ENCODE results near the gene SMAD9. TPM values are rescaled to one million over a fixed set of nuclear protein-coding genes. Genes with fewer than 3 reads are reported as not detected.

The SMAD9 gene
- total RNA-seq, 2 donors from 2014 or later = 1.6 to 1.8 TPM

DNA sequence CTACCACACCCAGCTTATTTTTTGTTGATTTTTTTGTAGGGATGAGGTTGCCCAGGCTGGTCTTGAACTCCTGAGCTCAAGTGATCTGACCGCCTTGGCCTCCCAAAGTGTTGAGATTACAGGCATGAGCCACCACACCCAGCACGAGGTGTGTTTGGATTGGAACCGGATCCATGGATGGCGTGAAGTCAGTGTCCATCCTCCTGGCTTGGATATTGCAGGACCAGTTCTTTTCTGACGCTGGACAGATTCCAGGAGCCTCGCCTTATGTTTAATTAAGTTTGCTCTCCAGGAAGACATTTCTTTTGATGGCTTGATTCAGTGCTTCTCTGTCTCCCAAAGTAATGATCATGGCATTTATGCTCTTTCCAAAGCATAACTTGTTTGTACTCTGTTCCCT, 115.5 kb downstream of the SMAD9 start:
- TF ChIP-seq POLR2A (IDR thresholded peaks at IDR 0.05) = no peak
- TF ChIP-seq, protein P1, sequence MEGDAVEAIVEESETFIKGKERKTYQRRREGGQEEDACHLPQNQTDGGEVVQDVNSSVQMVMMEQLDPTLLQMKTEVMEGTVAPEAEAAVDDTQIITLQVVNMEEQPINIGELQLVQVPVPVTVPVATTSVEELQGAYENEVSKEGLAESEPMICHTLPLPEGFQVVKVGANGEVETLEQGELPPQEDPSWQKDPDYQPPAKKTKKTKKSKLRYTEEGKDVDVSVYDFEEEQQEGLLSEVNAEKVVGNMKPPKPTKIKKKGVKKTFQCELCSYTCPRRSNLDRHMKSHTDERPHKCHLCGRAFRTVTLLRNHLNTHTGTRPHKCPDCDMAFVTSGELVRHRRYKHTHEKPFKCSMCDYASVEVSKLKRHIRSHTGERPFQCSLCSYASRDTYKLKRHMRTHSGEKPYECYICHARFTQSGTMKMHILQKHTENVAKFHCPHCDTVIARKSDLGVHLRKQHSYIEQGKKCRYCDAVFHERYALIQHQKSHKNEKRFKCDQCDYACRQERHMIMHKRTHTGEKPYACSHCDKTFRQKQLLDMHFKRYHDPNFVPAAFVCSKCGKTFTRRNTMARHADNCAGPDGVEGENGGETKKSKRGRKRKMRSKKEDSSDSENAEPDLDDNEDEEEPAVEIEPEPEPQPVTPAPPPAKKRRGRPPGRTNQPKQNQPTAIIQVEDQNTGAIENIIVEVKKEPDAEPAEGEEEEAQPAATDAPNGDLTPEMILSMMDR (IDR thresholded peaks at IDR 0.05) = no peak
- ATAC-seq (no peak), DNase-seq (no peak)
- no peak overlapping the region for H3K4me3 ChIP-seq
- intact Hi-C loops (cut with DNase I) = no loop called here
- no peaks in the 10 kb centered on the region for H3K9me3 ChIP-seq
- no peak overlapping the region for H3K27ac ChIP-seq
- H3K27me3 ChIP-seq = no peaks in the 10 kb centered on the region
- no peaks in the 10 kb centered on the region for H3K4me1 ChIP-seq
- WGBS, 2 donors = 66 to 79% methylated on average over 6 of the region's 6 CpGs
- H3K36me3 ChIP-seq (replicated peaks in 1 of 2; ENCODE audit: insufficient read depth in 1 of 2, low read depth in 2 of 2) = no peaks in the 10 kb centered on the region

DNA sequence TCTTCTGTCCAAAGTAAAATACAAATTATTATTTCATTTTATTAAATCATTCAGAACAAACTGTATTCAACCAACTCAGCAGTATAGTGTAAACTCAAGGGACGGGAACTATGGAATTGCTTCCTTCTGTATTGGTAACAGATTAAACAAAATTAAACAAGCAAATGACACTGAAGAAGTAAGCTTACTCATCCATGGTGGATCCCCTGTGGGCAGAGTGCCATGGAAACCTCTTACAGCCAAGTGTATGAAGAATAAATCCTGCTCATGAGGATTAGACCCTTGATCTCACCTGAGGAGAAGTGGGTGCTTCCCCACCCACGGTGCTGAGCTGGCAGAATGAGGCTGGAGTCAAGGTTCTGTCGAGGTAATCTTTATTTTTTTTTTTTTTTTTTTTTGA, 119.0 kb downstream of the SMAD9 start:
- Histone ChIP-seq H3K36me3 (replicated peaks in 1 of 2; ENCODE audit: insufficient read depth in 1 of 2, low read depth in 2 of 2) (no peaks in the 10 kb centered on the region), H3K9me3 (no peaks in the 10 kb centered on the region), H3K4me3 (no peak overlapping the region), H3K27me3 (no peaks in the 10 kb centered on the region), H3K27ac (no peak overlapping the region), H3K4me1 (no peaks in the 10 kb centered on the region)
- 37 to 40% methylated on average over 3 of the region's 3 CpGs for WGBS, 2 donors
- TF ChIP-seq POLR2A (IDR thresholded peaks at IDR 0.05) = no peak
- TF ChIP-seq, protein P1 (IDR thresholded peaks at IDR 0.05) = no peak
- ATAC-seq (no peak), DNase-seq (no peak)
- intact Hi-C loops (cut with DNase I) = no loop called here

DNA sequence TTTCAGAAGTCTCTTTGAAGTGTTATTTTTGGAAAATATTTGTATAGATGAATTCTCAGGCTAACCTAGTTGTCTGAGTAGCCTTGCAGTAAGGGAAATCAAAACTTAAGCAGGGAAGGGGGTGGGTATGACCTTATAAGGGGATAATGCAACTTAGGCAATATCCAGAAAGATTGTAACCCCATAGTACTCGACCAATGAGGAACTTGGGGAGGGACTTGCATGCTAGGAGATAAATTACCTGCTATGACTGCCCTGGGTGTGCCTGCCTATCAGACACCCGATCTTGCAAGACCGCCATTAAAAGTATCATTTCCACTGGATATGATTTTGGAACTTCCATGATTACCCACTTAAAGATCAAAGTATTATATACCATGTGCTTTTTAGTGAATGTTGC, 124.0 kb downstream of the SMAD9 start:
- no peaks in the 10 kb centered on the region for H3K36me3 ChIP-seq (replicated peaks in 1 of 2; ENCODE audit: insufficient read depth in 1 of 2, low read depth in 2 of 2)
- no peak overlapping the region for H3K4me3 ChIP-seq
- H3K27ac ChIP-seq = no peak overlapping the region
- H3K4me1 ChIP-seq = no peaks in the 10 kb centered on the region
- H3K9me3 ChIP-seq = no peaks in the 10 kb centered on the region
- DNase-seq (no peak), ATAC-seq (no peak)
- 63 to 80% methylated on average over 3 of the region's 3 CpGs for WGBS, 2 donors
- no peaks in the 10 kb centered on the region for H3K27me3 ChIP-seq
- TF ChIP-seq, protein P1 (IDR thresholded peaks at IDR 0.05) = no peak
- no peak for TF ChIP-seq POLR2A (IDR thresholded peaks at IDR 0.05)
- intact Hi-C loops (cut with DNase I) = no loop called here

DNA sequence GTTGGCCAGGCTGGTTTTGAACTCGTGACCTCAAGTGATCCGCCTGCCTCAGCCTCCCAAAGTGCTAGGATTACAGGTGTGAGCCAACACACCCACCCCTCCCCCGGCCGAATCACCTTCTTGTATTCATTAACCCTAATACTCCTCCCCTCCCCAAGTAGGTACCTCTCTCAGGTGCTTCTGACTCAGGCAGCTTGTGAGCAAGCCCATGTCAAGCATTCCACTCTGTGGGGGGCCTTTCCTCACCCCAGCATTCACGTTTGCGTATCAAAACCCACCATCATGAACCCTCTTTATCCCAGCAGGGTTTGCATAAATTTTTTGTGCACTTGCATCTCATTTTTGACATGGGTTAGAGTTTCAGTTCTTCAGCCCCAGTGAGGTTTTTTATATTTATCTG, 124.6 kb downstream of the SMAD9 start:
- TF ChIP-seq, protein P1 (IDR thresholded peaks at IDR 0.05) = no peak
- 45 to 48% methylated on average over 6 of the region's 6 CpGs for WGBS, 2 donors

More for the DNA sequence above, 124.6 kb downstream of the SMAD9 start:
- Histone ChIP-seq H3K36me3 (replicated peaks in 1 of 2; ENCODE audit: insufficient read depth in 1 of 2, low read depth in 2 of 2) (no peaks in the 10 kb centered on the region), H3K27me3 (no peaks in the 10 kb centered on the region), H3K4me1 (no peaks in the 10 kb centered on the region), H3K9me3 (no peaks in the 10 kb centered on the region), H3K4me3 (no peak overlapping the region), H3K27ac (no peak overlapping the region)
- intact Hi-C loops (cut with DNase I) = no loop called here
- ATAC-seq = no peak
- no peak for DNase-seq

Other genes with a start within 250 kb of the SMAD9 start
- under 1 TPM in 1 of 2 donors, not detected in 1; 0.26 TPM for gene SERTM1, start 246.2 kb downstream of the SMAD9 start, total RNA-seq
- 1 to 10 TPM in 1 of 2 donors, under 1 TPM in 1; 0.33 to 7.0 TPM for gene RFXAP, start 101.0 kb downstream of the SMAD9 start, total RNA-seq
- gene ALG5, start 79.1 kb upstream of the SMAD9 start, total RNA-seq = 10 to 100 TPM; 35.3 to 46.7 TPM
- gene EXOSC8, start 80.5 kb upstream of the SMAD9 start, total RNA-seq = 10 to 100 TPM; 20.5 to 48.1 TPM
- gene SUPT20H, start 139.4 kb upstream of the SMAD9 start, total RNA-seq = 10 to 100 TPM; 43.3 to 51.4 TPM
- gene CSNK1A1L, start 185.4 kb upstream of the SMAD9 start, total RNA-seq = not detected